Measurements from ENCODE around the gene MAB21L4. TPM values are rescaled to one million over a fixed set of nuclear protein-coding genes. Genes with fewer than 3 reads are reported as not detected.

MAB21L4 gene
- total and polyA plus RNA-seq, 12 donors, result 0.10 to 0.32 TPM; not detected in 10

- peak in 4 of 7 donors; percentile 51 to 80 (median 58) for DNase-seq
These were observed 59.0 kb downstream of the MAB21L4 start for GRCh38 chr2:240836781-240837467.

More at GRCh38 chr2:240836781-240837467, 59.0 kb downstream of the MAB21L4 start:
- intact Hi-C loops (cut with DNase I), result loop anchor here in 1 of 2 donors (10.0 kb wide), 1 partner anchor 322 kb away; no protein-coding TSS in a partner anchor
- WGBS, 4 donors, result 50 to 74% (median 60%) methylated on average over 1 to 17 of the region's 17 CpGs
- peaks cover 0 to 2% of the 10 kb centered on the region in 2 donors for H3K4me1 ChIP-seq (replicated peaks in 1 of 2)
- H3K27ac ChIP-seq, result no peak overlapping the region
- no peaks in the 10 kb centered on the region for H3K9me3 ChIP-seq (replicated peaks in 1 of 3)
- H3K27me3 ChIP-seq, result peaks cover 4% of the 10 kb centered on the region
- H3K36me3 ChIP-seq (replicated peaks in 1 of 2), result no peaks in the 10 kb centered on the region
- TF ChIP-seq POLR2A (IDR thresholded peaks at IDR 0.05) (no peak), CTCF (IDR thresholded peaks at IDR 0.05) (no peak)
- H3K4me3 ChIP-seq, result no peak overlapping the region

Other genes with a start within 250 kb of the MAB21L4 start
- not detected for gene AQP12B, start 213.3 kb downstream of the MAB21L4 start, total RNA-seq
- under 1 TPM in 2 of 3 donors, not detected in 1; 0.07 to 0.48 TPM for gene AQP12B, start 213.3 kb downstream of the MAB21L4 start, polyA plus RNA-seq
- gene AQP12A, start 204.3 kb downstream of the MAB21L4 start, total RNA-seq, result not detected
- not detected for gene AQP12A, start 204.3 kb downstream of the MAB21L4 start, polyA plus RNA-seq
- gene KIF1A, start 75.9 kb downstream of the MAB21L4 start, total RNA-seq, result 10 to 100 TPM in 4 of 9 donors, 1 to 10 TPM in 2, under 1 TPM in 3; 0.35 to 51.3 (median 2.7) TPM
- 100 to 1,000 TPM in 1 of 3 donors, 10 to 100 TPM in 2; 11.0 to 106 (median 16.1) TPM for gene KIF1A, start 75.9 kb downstream of the MAB21L4 start, polyA plus RNA-seq
- 1 to 10 TPM in 1 of 9 donors, under 1 TPM in 5, not detected in 3; 0.14 to 1.2 (median 0.78) TPM for gene AGXT, start 27.3 kb downstream of the MAB21L4 start, total RNA-seq
- gene AGXT, start 27.3 kb downstream of the MAB21L4 start, polyA plus RNA-seq, result under 1 TPM; 0.16 to 0.47 (median 0.26) TPM
- under 1 TPM in 4 of 9 donors, not detected in 5; 0.07 to 0.65 (median 0.28) TPM for gene CROCC2, start 10.2 kb upstream of the MAB21L4 start, total RNA-seq
- gene CROCC2, start 10.2 kb upstream of the MAB21L4 start, polyA plus RNA-seq, result under 1 TPM in 2 of 3 donors, not detected in 1; 0.07 to 0.32 TPM
- gene SNED1, start 102.5 kb upstream of the MAB21L4 start, total RNA-seq, result 10 to 100 TPM in 8 of 9 donors, 1 to 10 TPM in 1; 6.3 to 59.5 (median 23.8) TPM
- 10 to 100 TPM in 2 of 3 donors, 1 to 10 TPM in 1; 3.1 to 27.5 (median 17.7) TPM for gene SNED1, start 102.5 kb upstream of the MAB21L4 start, polyA plus RNA-seq
- 10 to 100 TPM; 24.6 to 39.2 (median 32.1) TPM for gene MTERF4, start 206.1 kb upstream of the MAB21L4 start, total RNA-seq
- gene MTERF4, start 206.1 kb upstream of the MAB21L4 start, polyA plus RNA-seq, result 10 to 100 TPM; 17.4 to 39.0 (median 32.2) TPM